ENCODE data around the gene VAV2.

DNA sequence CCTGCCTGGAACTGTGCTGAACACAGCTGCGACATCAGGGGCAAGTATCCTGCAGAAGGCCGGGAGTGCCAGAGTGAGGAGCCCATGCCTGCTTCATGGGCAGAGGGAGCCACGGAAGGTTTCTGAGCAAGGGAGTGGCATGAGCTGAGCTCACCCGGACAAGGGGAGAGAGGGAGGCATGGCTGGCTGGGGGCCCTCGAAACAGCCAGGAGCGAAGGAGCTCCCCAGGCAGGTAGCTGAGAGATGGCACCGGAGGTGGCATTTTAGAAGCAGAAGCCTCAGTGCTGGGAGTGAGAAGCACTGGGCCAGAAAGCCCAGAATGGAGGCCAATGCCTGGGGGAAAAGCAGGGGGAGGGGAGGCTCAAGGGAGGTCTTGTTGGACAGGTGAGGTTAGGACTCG, 197.1 kb downstream of the VAV2 start:
- TF ChIP-seq, protein P1, sequence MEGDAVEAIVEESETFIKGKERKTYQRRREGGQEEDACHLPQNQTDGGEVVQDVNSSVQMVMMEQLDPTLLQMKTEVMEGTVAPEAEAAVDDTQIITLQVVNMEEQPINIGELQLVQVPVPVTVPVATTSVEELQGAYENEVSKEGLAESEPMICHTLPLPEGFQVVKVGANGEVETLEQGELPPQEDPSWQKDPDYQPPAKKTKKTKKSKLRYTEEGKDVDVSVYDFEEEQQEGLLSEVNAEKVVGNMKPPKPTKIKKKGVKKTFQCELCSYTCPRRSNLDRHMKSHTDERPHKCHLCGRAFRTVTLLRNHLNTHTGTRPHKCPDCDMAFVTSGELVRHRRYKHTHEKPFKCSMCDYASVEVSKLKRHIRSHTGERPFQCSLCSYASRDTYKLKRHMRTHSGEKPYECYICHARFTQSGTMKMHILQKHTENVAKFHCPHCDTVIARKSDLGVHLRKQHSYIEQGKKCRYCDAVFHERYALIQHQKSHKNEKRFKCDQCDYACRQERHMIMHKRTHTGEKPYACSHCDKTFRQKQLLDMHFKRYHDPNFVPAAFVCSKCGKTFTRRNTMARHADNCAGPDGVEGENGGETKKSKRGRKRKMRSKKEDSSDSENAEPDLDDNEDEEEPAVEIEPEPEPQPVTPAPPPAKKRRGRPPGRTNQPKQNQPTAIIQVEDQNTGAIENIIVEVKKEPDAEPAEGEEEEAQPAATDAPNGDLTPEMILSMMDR (IDR thresholded peaks at IDR 0.05) = no peak
- TF ChIP-seq POLR2A (IDR thresholded peaks at IDR 0.05) = no peak
